CD14-positive monocyte (primary cell): ENCODE data around the gene FSCN2. TPM values are rescaled to one million over a fixed set of nuclear protein-coding genes. Genes with fewer than 3 reads are reported as not detected.

Experiments used
- DNase-seq, 3 donors: peaks; one replicate each; pipeline ENCODE4 v3.0.0-alpha.2; 2011 to 2022
- H2AFZ ChIP-seq: 2 replicates; pipeline ENCODE4 v1.6.0; 2012; ENCODE audit warnings: mild to moderate bottlenecking, low read depth, low read length, inconsistent platforms; ENCODE audit not compliant: insufficient read depth, poor library complexity, severe bottlenecking
- H3K27ac ChIP-seq, 2 donors: 1 replicate in 1 of 2; 2 replicates in 1 of 2; pipeline ENCODE4 v1.5.1; 2012 to 2013; ENCODE audit warnings: low read length in 2 of 2, control low read depth in 1 of 2, inconsistent platforms in 1 of 2, low read depth in 1 of 2, mild to moderate bottlenecking in 1 of 2
- H3K27me3 ChIP-seq, 2 donors: one replicate each; pipeline versions ENCODE4 v1.6.0 to v1.6.1; 2011 to 2013; ENCODE audit warnings: low read length in 2 of 2; ENCODE audit not compliant: control insufficient read depth in 2 of 2, insufficient read depth in 2 of 2
- H3K36me3 ChIP-seq, 2 donors: replicated peaks in 1 of 2; 1 replicate in 1 of 2; 2 replicates in 1 of 2; pipeline versions ENCODE4 v1.5.1 to v1.6.1; 2012 to 2013; ENCODE audit warnings: low read length in 2 of 2, control low read depth in 1 of 2, inconsistent platforms in 1 of 2, mild to moderate bottlenecking in 1 of 2; ENCODE audit not compliant: insufficient read depth in 2 of 2, control insufficient read depth in 1 of 2
- H3K4me1 ChIP-seq, 2 donors: 1 replicate in 1 of 2; 2 replicates in 1 of 2; pipeline versions ENCODE4 v1.5.1 to v1.6.1; 2012 to 2013; ENCODE audit warnings: low read length in 2 of 2, control low read depth in 1 of 2, inconsistent platforms in 1 of 2, mild to moderate bottlenecking in 1 of 2, moderate library complexity in 1 of 2; ENCODE audit not compliant: insufficient read depth in 2 of 2, control insufficient read depth in 1 of 2
- H3K4me2 ChIP-seq: replicated peaks from 2 replicates; pipeline ENCODE3; 2012; ENCODE audit warnings: low read length, moderate library complexity, mild to moderate bottlenecking; ENCODE audit not compliant: poor library complexity, severe bottlenecking; ENCODE audit errors: extremely low read depth
- H3K4me3 ChIP-seq, 3 experiments: fragments of 200-600 bp in 1 of 3; sonication (generic) in 1 of 3; replicated peaks in 1 of 3; 1 replicate in 2 of 3; 2 replicates in 1 of 3; pipeline ENCODE4 v1.5.1; 2011 to 2013; ENCODE audit warnings: low read length in 3 of 3, mild to moderate bottlenecking in 3 of 3, control low read depth in 2 of 3, low read depth in 2 of 3, inconsistent platforms in 1 of 3, moderate library complexity in 1 of 3
- H3K79me2 ChIP-seq: 2 replicates; pipeline ENCODE4 v1.6.0; 2012; ENCODE audit warnings: mild to moderate bottlenecking, control low read depth, inconsistent platforms, low read length, moderate library complexity; ENCODE audit not compliant: insufficient read depth
- H3K9ac ChIP-seq: 2 replicates; pipeline ENCODE4 v1.6.0; 2017; ENCODE audit warnings: low read length, mild to moderate bottlenecking; ENCODE audit not compliant: insufficient read depth, poor library complexity, severe bottlenecking
- H3K9me3 ChIP-seq, 2 donors: replicated peaks in 1 of 2; 1 replicate in 1 of 2; 2 replicates in 1 of 2; pipeline versions ENCODE4 v1.5.1 to v1.6.1; 2012 to 2013; ENCODE audit warnings: low read length in 2 of 2, control low read depth in 1 of 2; ENCODE audit not compliant: control insufficient read depth in 1 of 2, insufficient read depth in 1 of 2
- H4K20me1 ChIP-seq: 2 replicates; pipeline ENCODE4 v1.6.0; 2012; ENCODE audit warnings: mild to moderate bottlenecking, low read length, control low read depth, moderate library complexity; ENCODE audit not compliant: insufficient read depth
- H3K27ac Mint-ChIP-seq, 7 donors: one replicate each; pipeline ENCODE4 v1.8.0; 2020; ENCODE audit warnings: mild to moderate bottlenecking in 7 of 7, mixed read lengths in 7 of 7, moderate library complexity in 6 of 7, inconsistent platforms in 2 of 7
- H3K27me3 Mint-ChIP-seq, 3 donors: one replicate each; pipeline ENCODE4 v1.8.0; 2021 to 2022; ENCODE audit warnings: low read depth in 3 of 3, mild to moderate bottlenecking in 3 of 3, mixed read lengths in 3 of 3, moderate library complexity in 3 of 3, inconsistent platforms in 1 of 3
- H3K36me3 Mint-ChIP-seq, 2 donors: one replicate each; pipeline ENCODE4 v1.8.0; 2020; ENCODE audit warnings: mixed read lengths in 2 of 2, inconsistent platforms in 1 of 2, mild to moderate bottlenecking in 1 of 2
- H3K4me1 Mint-ChIP-seq: one replicate; pipeline ENCODE4 v1.8.0; 2020; ENCODE audit warnings: mild to moderate bottlenecking, mixed read lengths
- H3K4me3 Mint-ChIP-seq, 2 donors: one replicate each; pipeline ENCODE4 v1.8.0; 2020; ENCODE audit warnings: mild to moderate bottlenecking in 2 of 2, mixed read lengths in 2 of 2, moderate library complexity in 1 of 2
- H3K9me3 Mint-ChIP-seq, 7 donors: one replicate each; pipeline ENCODE4 v1.8.0; 2020 to 2022; ENCODE audit warnings: mixed read lengths in 7 of 7, mild to moderate bottlenecking in 6 of 7, moderate library complexity in 6 of 7, inconsistent platforms in 2 of 7
- CTCF ChIP-seq: fragments of 200-600 bp; IDR thresholded peaks from one replicate; pipeline ENCODE4 v1.8.0; 2022; ENCODE audit warnings: antibody characterized with exemption, mild to moderate bottlenecking
- WGBS: methylation state at CpG from one replicate; pipeline ENCODE4 v1.1.5; 2013; ENCODE audit warnings: missing lambda C conversion rate; ENCODE audit not compliant: insufficient coverage; 5-methylcytosine and 5-hydroxymethylcytosine counted together
- intact Hi-C, 2 donors: fragments of 100-400 bp; cut with micrococcal nuclease; formaldehyde crosslinking; loops; one replicate each; pipeline versions ENCODE4 v1.15.0 to v1.15.1; 2023
- polyA plus RNA-seq, 3 donors: library from polyadenylated mRNA; depleted of rRNA in 1 of 3; unstranded in 2 of 3; stranded (reverse) in 1 of 3; fragments of 300-500 nt in 2 of 3; fragments of >200 nt in 1 of 3; fragmentation: Illumina TruSeq in 2 of 3; gene quantifications; 1 replicate in 2 of 3; 2 replicates in 1 of 3; pipeline ENCODE4 v1.2.3, GENCODE V29; 2012 to 2021

Gene FSCN2
- polyA plus RNA-seq, 3 donors: 0.07 TPM; not detected in 2

- 97% methylated on average over 7 of the region's 8 CpGs for WGBS
- Mint-ChIP-seq H3K27me3 (peaks cover 0 to 1% (median 0%) of the 10 kb centered on the region in 3 donors), H3K4me3 (peak overlapping the region in 1 of 2 donors; percentile 48), H3K36me3 (peaks cover 34 to 62% of the 10 kb centered on the region in 2 donors), H3K27ac (peak overlapping the region in 1 of 7 donors; percentile 1), H3K4me1 (peaks cover 27% of the 10 kb centered on the region), H3K9me3 (peaks cover 0 to 2% (median 0%) of the 10 kb centered on the region in 7 donors)
- DNase-seq: no peak
- Histone ChIP-seq H2AFZ (no peak overlapping the region), H3K36me3 (peaks cover 52 to 54% of the 10 kb centered on the region in 2 donors), H3K27me3 (no peaks in the 10 kb centered on the region), H3K9me3 (no peaks in the 10 kb centered on the region), H3K27ac (no peak overlapping the region), H3K79me2 (peaks cover 46% of the 10 kb centered on the region), H3K9ac (no peak overlapping the region), H3K4me3 (no peak overlapping the region), H4K20me1 (peaks cover 23% of the 10 kb centered on the region), H3K4me2 (no peak overlapping the region), H3K4me1 (peaks cover 25 to 34% of the 10 kb centered on the region in 2 donors)
- TF ChIP-seq CTCF: no peak
- intact Hi-C loops: loop anchor here in 1 of 2 donors (5.0 kb wide), 1 partner anchor 38 kb away; the partner anchor contains the start of gene ACTG1
Measured at GRCh38 chr17:81549826-81550225, 21.6 kb downstream of the FSCN2 start.

- H3K27ac Mint-ChIP-seq: peak overlapping the region in 2 of 7 donors; percentile 1 to 42
- no peak for DNase-seq
- peaks cover 31 to 58% of the 10 kb centered on the region in 2 donors for H3K36me3 Mint-ChIP-seq
Measured at GRCh38 chr17:81550285-81550684, 22.1 kb downstream of the FSCN2 start.

More at GRCh38 chr17:81550285-81550684, 22.1 kb downstream of the FSCN2 start:
- peaks cover 27% of the 10 kb centered on the region for H3K4me1 Mint-ChIP-seq
- Histone ChIP-seq H3K4me3 (no peak overlapping the region), H3K4me1 (peaks cover 25 to 34% of the 10 kb centered on the region in 2 donors), H4K20me1 (peaks cover 23% of the 10 kb centered on the region), H3K79me2 (peaks cover 46% of the 10 kb centered on the region), H3K27ac (no peak overlapping the region), H3K27me3 (no peaks in the 10 kb centered on the region), H3K9ac (no peak overlapping the region), H3K36me3 (peaks cover 49 to 50% of the 10 kb centered on the region in 2 donors), H2AFZ (no peak overlapping the region), H3K4me2 (no peak overlapping the region), H3K9me3 (no peaks in the 10 kb centered on the region)
- WGBS: 95% methylated on average over 15 of the region's 15 CpGs
- H3K27me3 Mint-ChIP-seq: peaks cover 0 to 1% (median 0%) of the 10 kb centered on the region in 3 donors
- no peak overlapping the region for H3K4me3 Mint-ChIP-seq
- H3K9me3 Mint-ChIP-seq: peaks cover 0 to 2% (median 0%) of the 10 kb centered on the region in 7 donors
- no peak for TF ChIP-seq CTCF
- intact Hi-C loops: loop anchor here in 1 of 2 donors (5.0 kb wide), 1 partner anchor 38 kb away; the partner anchor contains the start of gene ACTG1
